Neural progenitor cell (in vitro differentiated cells): Measurements from ENCODE around the gene CIB4. TPM values are rescaled to one million over a fixed set of nuclear protein-coding genes. Genes with fewer than 3 reads are reported as not detected.

Source experiments
- DNase-seq: peaks from one replicate; pipeline ENCODE4 v3.0.0-alpha.2; 2016; ENCODE audit warnings: low spot score
- H2AFZ ChIP-seq: fragments of 200-600 bp; sonication (generic); replicated peaks from 2 replicates; pipeline ENCODE4 v1.6.1; 2016; ENCODE audit warnings: antibody characterized with exemption
- H3F3A ChIP-seq: fragments of 200-600 bp; sonication (generic); 2 replicates; pipeline ENCODE4 v1.6.1; 2016; ENCODE audit warnings: antibody characterized with exemption, low read depth
- H3K27ac ChIP-seq: fragments of 200-600 bp; sonication (generic); 2 replicates; pipeline ENCODE4 v1.5.1; 2016; ENCODE audit warnings: mild to moderate bottlenecking
- H3K27me3 ChIP-seq: fragments of 200-600 bp; sonication (generic); 2 replicates; pipeline ENCODE4 v1.6.1; 2016; ENCODE audit warnings: mild to moderate bottlenecking, moderate library complexity
- H3K36me3 ChIP-seq: fragments of 200-600 bp; sonication (generic); 2 replicates; pipeline ENCODE4 v1.5.1; 2016
- H3K4me1 ChIP-seq: fragments of 200-600 bp; sonication (generic); 2 replicates; pipeline ENCODE4 v1.6.1; 2016; ENCODE audit warnings: mixed run types
- H3K4me2 ChIP-seq: fragments of 200-600 bp; sonication (generic); 2 replicates; pipeline ENCODE4 v1.6.1; 2016
- H3K4me3 ChIP-seq: fragments of 200-600 bp; sonication (generic); 2 replicates; pipeline ENCODE4 v1.5.1; 2016
- H3K79me2 ChIP-seq: fragments of 200-600 bp; sonication (generic); 2 replicates; pipeline ENCODE4 v1.6.1; 2016; ENCODE audit warnings: low read depth
- H3K9ac ChIP-seq: fragments of 200-600 bp; sonication (generic); 2 replicates; pipeline ENCODE4 v1.6.1; 2016
- H3K9me3 ChIP-seq: fragments of 200-600 bp; sonication (generic); 2 replicates; pipeline ENCODE4 v1.5.1; 2016; ENCODE audit warnings: low read depth
- H4K20me1 ChIP-seq: fragments of 200-600 bp; sonication (generic); 2 replicates; pipeline ENCODE4 v1.6.1; 2016; ENCODE audit warnings: low read depth
- H3K27ac Mint-ChIP-seq: 3 replicates; pipeline ENCODE4 v1.8.0; 2021; ENCODE audit warnings: mixed read lengths
- H3K27me3 Mint-ChIP-seq: 2 replicates; pipeline ENCODE4 v1.8.0; 2022; ENCODE audit warnings: low read depth, mild to moderate bottlenecking, inconsistent platforms, moderate library complexity, mixed read lengths; ENCODE audit not compliant: insufficient read depth
- H3K36me3 Mint-ChIP-seq: 3 replicates; pipeline ENCODE4 v1.8.0; 2021; ENCODE audit warnings: mixed read lengths
- H3K4me1 Mint-ChIP-seq: 3 replicates; pipeline ENCODE4 v1.8.0; 2021; ENCODE audit warnings: mixed read lengths
- H3K4me3 Mint-ChIP-seq: 3 replicates; pipeline ENCODE4 v1.8.0; 2021; ENCODE audit warnings: mild to moderate bottlenecking, moderate library complexity, mixed read lengths
- H3K9me3 Mint-ChIP-seq: 3 replicates; pipeline ENCODE4 v1.8.0; 2020; ENCODE audit warnings: mixed read lengths
- EZH2 ChIP-seq: fragments of 200-600 bp; sonication (generic); IDR thresholded peaks from 2 replicates; pipeline ENCODE4 v1.6.1; 2017; ENCODE audit warnings: antibody characterized with exemption, mild to moderate bottlenecking, moderate library complexity
- EZH2phosphoT487 ChIP-seq: fragments of 200-600 bp; sonication (generic); IDR thresholded peaks from 2 replicates; pipeline ENCODE4 v1.6.1; 2017; ENCODE audit warnings: antibody characterized with exemption
- total RNA-seq: library from RNA; depleted of rRNA; stranded (reverse); fragments of >200 nt; gene quantifications from 2 replicates; pipeline ENCODE4 v1.2.3, GENCODE V29; 2015; ENCODE audit warnings: low replicate concordance
- TF ChIP-seq, protein P1 (sequence below): fragments of 200-600 bp; sonication (generic); IDR thresholded peaks from 2 replicates; pipeline ENCODE4 v1.5.1; 2017; ENCODE audit warnings: antibody characterized with exemption, mild to moderate bottlenecking

Gene CIB4
- total RNA-seq, 1 donor from 2014 or later: not detected

DNA sequence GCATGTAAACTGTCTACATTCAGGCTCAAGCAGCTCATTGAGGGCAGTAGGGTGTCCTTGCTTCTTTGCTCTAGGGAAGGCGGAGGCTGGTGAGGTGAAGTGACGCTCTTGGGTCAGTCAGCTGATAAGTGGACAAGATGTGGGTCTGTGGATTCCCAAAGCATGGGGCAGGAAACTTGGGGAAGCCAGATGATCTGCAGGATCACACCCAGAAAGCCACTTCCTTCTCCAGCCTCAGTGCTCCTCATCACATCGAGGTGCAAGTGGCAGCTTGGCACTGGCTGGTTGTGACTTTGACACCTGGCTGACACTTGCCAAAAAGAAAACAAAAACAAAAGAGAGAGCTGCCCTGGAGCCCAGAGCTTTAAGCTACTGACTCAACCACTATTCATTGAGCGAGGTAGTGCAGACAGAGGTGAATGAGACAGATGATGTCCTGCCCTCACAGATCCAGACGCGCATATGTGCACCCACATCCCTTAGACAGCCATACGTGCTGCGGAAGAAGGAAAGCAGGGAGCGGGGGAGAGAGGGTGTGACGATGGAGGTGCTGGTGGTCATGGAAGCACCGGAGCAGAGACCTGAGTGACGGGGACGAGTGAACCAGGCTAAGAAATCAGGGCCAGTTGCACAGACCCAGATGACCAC, 3.1 kb upstream of the CIB4 start:
- no peaks in the 10 kb centered on the region for H3K79me2 ChIP-seq
- no peak overlapping the region for H3K4me3 ChIP-seq
- DNase-seq: no peak
- H3K27ac ChIP-seq: no peak overlapping the region
- H4K20me1 ChIP-seq: no peaks in the 10 kb centered on the region
- peaks cover 6% of the 10 kb centered on the region for H3K27me3 ChIP-seq
- no peaks in the 10 kb centered on the region for H3K36me3 ChIP-seq
- Mint-ChIP-seq H3K36me3 (no peaks in the 10 kb centered on the region), H3K27me3 (peaks cover 15% of the 10 kb centered on the region), H3K9me3 (no peaks in the 10 kb centered on the region), H3K4me1 (peaks cover 61% of the 10 kb centered on the region), H3K4me3 (no peak overlapping the region), H3K27ac (no peak overlapping the region)
- TF ChIP-seq, protein P1, sequence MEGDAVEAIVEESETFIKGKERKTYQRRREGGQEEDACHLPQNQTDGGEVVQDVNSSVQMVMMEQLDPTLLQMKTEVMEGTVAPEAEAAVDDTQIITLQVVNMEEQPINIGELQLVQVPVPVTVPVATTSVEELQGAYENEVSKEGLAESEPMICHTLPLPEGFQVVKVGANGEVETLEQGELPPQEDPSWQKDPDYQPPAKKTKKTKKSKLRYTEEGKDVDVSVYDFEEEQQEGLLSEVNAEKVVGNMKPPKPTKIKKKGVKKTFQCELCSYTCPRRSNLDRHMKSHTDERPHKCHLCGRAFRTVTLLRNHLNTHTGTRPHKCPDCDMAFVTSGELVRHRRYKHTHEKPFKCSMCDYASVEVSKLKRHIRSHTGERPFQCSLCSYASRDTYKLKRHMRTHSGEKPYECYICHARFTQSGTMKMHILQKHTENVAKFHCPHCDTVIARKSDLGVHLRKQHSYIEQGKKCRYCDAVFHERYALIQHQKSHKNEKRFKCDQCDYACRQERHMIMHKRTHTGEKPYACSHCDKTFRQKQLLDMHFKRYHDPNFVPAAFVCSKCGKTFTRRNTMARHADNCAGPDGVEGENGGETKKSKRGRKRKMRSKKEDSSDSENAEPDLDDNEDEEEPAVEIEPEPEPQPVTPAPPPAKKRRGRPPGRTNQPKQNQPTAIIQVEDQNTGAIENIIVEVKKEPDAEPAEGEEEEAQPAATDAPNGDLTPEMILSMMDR: no peak
- no peak for TF ChIP-seq EZH2phosphoT487
- no peak for TF ChIP-seq EZH2
- no peak overlapping the region for H2AFZ ChIP-seq
- H3F3A ChIP-seq: peaks cover 25% of the 10 kb centered on the region
- no peak overlapping the region for H3K4me2 ChIP-seq
- peaks cover 37% of the 10 kb centered on the region for H3K4me1 ChIP-seq
- no peak overlapping the region for H3K9ac ChIP-seq
- H3K9me3 ChIP-seq: no peaks in the 10 kb centered on the region

DNA sequence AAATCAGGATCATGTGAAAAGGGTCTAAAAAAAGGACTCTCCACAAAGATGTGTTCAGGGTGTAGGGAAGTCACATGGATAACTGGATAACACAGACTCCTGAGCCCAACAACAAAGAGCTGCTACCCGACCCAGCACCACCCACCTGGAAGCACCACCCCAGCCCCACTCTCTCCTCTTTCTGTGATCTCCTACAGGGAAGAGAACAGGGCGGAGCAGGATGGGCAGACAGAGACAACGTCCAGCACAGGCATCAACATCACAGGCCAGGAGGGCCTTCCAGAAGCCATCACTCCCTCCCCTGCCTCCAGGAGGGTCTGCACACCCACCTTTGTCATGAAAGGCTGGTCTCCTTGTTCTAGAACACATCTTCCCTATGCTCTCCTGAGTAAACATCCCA, 1.3 kb upstream of the CIB4 start:
- H3K9ac ChIP-seq: no peak overlapping the region
- peaks cover 15% of the 10 kb centered on the region for H3F3A ChIP-seq
- no peaks in the 10 kb centered on the region for H4K20me1 ChIP-seq
- no peak overlapping the region for H3K4me3 ChIP-seq
- no peak for DNase-seq
- H2AFZ ChIP-seq: no peak overlapping the region
- H3K27ac ChIP-seq: no peak overlapping the region
- H3K27me3 ChIP-seq: peaks cover 6% of the 10 kb centered on the region
- no peaks in the 10 kb centered on the region for H3K36me3 Mint-ChIP-seq
- H3K9me3 Mint-ChIP-seq: no peaks in the 10 kb centered on the region
- TF ChIP-seq, protein P1: no peak
- TF ChIP-seq EZH2 (no peak), EZH2phosphoT487 (no peak)
- no peak overlapping the region for H3K4me2 ChIP-seq
- peaks cover 12% of the 10 kb centered on the region for H3K27me3 Mint-ChIP-seq
- H3K4me3 Mint-ChIP-seq: no peak overlapping the region
- no peak overlapping the region for H3K27ac Mint-ChIP-seq
- H3K4me1 Mint-ChIP-seq: peaks cover 56% of the 10 kb centered on the region
- no peaks in the 10 kb centered on the region for H3K79me2 ChIP-seq
- H3K9me3 ChIP-seq: no peaks in the 10 kb centered on the region
- H3K4me1 ChIP-seq: peaks cover 29% of the 10 kb centered on the region
- H3K36me3 ChIP-seq: no peaks in the 10 kb centered on the region

DNA sequence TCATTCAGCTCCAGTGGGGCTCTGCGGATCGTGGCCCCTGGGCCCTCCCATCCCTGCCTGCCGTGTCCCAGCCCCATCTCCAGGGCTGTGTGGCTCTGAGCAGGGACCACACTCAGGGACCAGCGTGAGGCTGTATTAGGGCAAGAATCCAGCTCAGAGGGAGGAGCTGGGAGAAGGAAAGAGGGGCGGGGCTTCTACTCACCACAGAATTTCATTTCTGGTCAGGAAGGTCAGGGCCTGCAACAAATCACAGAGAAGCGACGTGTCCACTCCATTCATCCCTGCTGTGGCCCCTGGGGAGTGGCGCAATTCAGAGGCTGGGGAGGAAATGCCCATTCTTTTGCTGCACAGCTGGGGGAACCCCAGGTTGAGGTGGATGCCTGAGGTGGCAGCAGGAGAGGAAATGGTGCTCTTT, 828 bp downstream of the CIB4 start:
- Mint-ChIP-seq H3K36me3 (no peaks in the 10 kb centered on the region), H3K4me3 (no peak overlapping the region), H3K4me1 (peaks cover 37% of the 10 kb centered on the region), H3K27me3 (peaks cover 5% of the 10 kb centered on the region), H3K9me3 (no peaks in the 10 kb centered on the region), H3K27ac (no peak overlapping the region)
- Histone ChIP-seq H3F3A (no peaks in the 10 kb centered on the region), H3K36me3 (no peaks in the 10 kb centered on the region), H3K79me2 (no peaks in the 10 kb centered on the region), H3K9ac (no peak overlapping the region), H3K27me3 (no peaks in the 10 kb centered on the region), H3K9me3 (no peaks in the 10 kb centered on the region), H3K4me1 (peaks cover 17% of the 10 kb centered on the region), H3K27ac (no peak overlapping the region), H3K4me3 (no peak overlapping the region), H2AFZ (no peak overlapping the region), H4K20me1 (no peaks in the 10 kb centered on the region), H3K4me2 (no peak overlapping the region)
- DNase-seq: no peak
- TF ChIP-seq EZH2phosphoT487: no peak
- TF ChIP-seq, protein P1: no peak
